Astrocyte (in vitro differentiated cells and primary cell): ENCODE results near the gene EPRS1. TPM values are rescaled to one million over a fixed set of nuclear protein-coding genes. Genes with fewer than 3 reads are reported as not detected.

Experiments used
- DNase-seq: peaks from one replicate; pipeline ENCODE4 v3.0.0-alpha.2; 2010; ENCODE audit warnings: low read depth
- FAIRE-seq: peaks from 2 replicates; lab custom pipeline; 2011; peaks lifted over from hg19 to GRCh38; lab: Jason Lieb, UNC
- H2AFZ ChIP-seq: 2 replicates; pipeline ENCODE4 v1.6.0; 2012; ENCODE audit warnings: low read depth, low read length, inconsistent platforms
- H3K27ac ChIP-seq: 2 replicates; pipeline ENCODE4 v1.5.1; 2011; ENCODE audit warnings: low read depth, low read length, inconsistent platforms
- H3K27me3 ChIP-seq: 2 replicates; pipeline ENCODE4 v1.6.0; 2011; ENCODE audit warnings: low read length, inconsistent platforms; ENCODE audit not compliant: insufficient read depth
- H3K36me3 ChIP-seq: 2 replicates; pipeline ENCODE4 v1.5.1; 2011; ENCODE audit warnings: low read length, inconsistent platforms; ENCODE audit not compliant: insufficient read depth
- H3K4me1 ChIP-seq: 2 replicates; pipeline ENCODE4 v1.5.1; 2011; ENCODE audit warnings: low read length, inconsistent platforms; ENCODE audit not compliant: insufficient read depth
- H3K4me2 ChIP-seq: 2 replicates; pipeline ENCODE4 v1.6.0; 2012; ENCODE audit warnings: low read length, inconsistent platforms
- H3K4me3 ChIP-seq: 2 replicates; pipeline ENCODE4 v1.5.1; 2011; ENCODE audit warnings: low read depth, mild to moderate bottlenecking, low read length, inconsistent platforms; ENCODE audit not compliant: insufficient read depth
- H3K79me2 ChIP-seq: 2 replicates; pipeline ENCODE4 v1.6.0; 2012; ENCODE audit warnings: mild to moderate bottlenecking, low read length, inconsistent platforms; ENCODE audit not compliant: insufficient read depth
- H3K9ac ChIP-seq: 2 replicates; pipeline ENCODE4 v1.6.0; 2012; ENCODE audit warnings: mild to moderate bottlenecking, low read length, inconsistent platforms
- H3K9me3 ChIP-seq: 2 replicates; pipeline ENCODE4 v1.5.1; 2012; ENCODE audit warnings: low read depth, mild to moderate bottlenecking, low read length, inconsistent platforms; ENCODE audit not compliant: insufficient read depth
- H4K20me1 ChIP-seq: 2 replicates; pipeline ENCODE4 v1.6.0; 2012; ENCODE audit warnings: low read length, inconsistent platforms; ENCODE audit not compliant: insufficient read depth
- H3K27ac Mint-ChIP-seq: one replicate; pipeline ENCODE4 v1.8.0; 2021; ENCODE audit warnings: mild to moderate bottlenecking, mixed read lengths; ENCODE audit not compliant: unreplicated experiment
- H3K27me3 Mint-ChIP-seq: one replicate; pipeline ENCODE4 v1.8.0; 2021; ENCODE audit warnings: low read depth, mixed read lengths; ENCODE audit not compliant: unreplicated experiment
- H3K36me3 Mint-ChIP-seq: one replicate; pipeline ENCODE4 v1.8.0; 2021; ENCODE audit warnings: low read depth, mixed read lengths; ENCODE audit not compliant: unreplicated experiment
- H3K4me1 Mint-ChIP-seq: one replicate; pipeline ENCODE4 v1.8.0; 2021; ENCODE audit warnings: low read depth, mixed read lengths; ENCODE audit not compliant: unreplicated experiment
- H3K4me3 Mint-ChIP-seq: one replicate; pipeline ENCODE4 v1.8.0; 2021; ENCODE audit warnings: mild to moderate bottlenecking, moderate library complexity, mixed read lengths; ENCODE audit not compliant: unreplicated experiment
- H3K9me3 Mint-ChIP-seq: one replicate; pipeline ENCODE4 v1.8.0; 2021; ENCODE audit warnings: mild to moderate bottlenecking, mixed read lengths; ENCODE audit not compliant: unreplicated experiment
- EZH2 ChIP-seq: IDR thresholded peaks from 2 replicates; pipeline ENCODE4 v1.6.1; 2012; ENCODE audit warnings: mild to moderate bottlenecking, low read length, inconsistent platforms; ENCODE audit not compliant: insufficient read depth
- total RNA-seq: library from RNA; stranded (reverse); gene quantifications from 2 replicates; pipeline ENCODE4 v1.2.1, GENCODE V29; 2021
- TF ChIP-seq, protein P1 (sequence below): IDR thresholded peaks from 2 replicates; pipeline ENCODE4 v1.5.1; 2011; ENCODE audit warnings: low read depth, mild to moderate bottlenecking, inconsistent platforms, low read length, moderate library complexity; ENCODE audit not compliant: insufficient read depth

EPRS1 gene
- total RNA-seq, 1 donor from 2014 or later, result 159 TPM

DNA sequence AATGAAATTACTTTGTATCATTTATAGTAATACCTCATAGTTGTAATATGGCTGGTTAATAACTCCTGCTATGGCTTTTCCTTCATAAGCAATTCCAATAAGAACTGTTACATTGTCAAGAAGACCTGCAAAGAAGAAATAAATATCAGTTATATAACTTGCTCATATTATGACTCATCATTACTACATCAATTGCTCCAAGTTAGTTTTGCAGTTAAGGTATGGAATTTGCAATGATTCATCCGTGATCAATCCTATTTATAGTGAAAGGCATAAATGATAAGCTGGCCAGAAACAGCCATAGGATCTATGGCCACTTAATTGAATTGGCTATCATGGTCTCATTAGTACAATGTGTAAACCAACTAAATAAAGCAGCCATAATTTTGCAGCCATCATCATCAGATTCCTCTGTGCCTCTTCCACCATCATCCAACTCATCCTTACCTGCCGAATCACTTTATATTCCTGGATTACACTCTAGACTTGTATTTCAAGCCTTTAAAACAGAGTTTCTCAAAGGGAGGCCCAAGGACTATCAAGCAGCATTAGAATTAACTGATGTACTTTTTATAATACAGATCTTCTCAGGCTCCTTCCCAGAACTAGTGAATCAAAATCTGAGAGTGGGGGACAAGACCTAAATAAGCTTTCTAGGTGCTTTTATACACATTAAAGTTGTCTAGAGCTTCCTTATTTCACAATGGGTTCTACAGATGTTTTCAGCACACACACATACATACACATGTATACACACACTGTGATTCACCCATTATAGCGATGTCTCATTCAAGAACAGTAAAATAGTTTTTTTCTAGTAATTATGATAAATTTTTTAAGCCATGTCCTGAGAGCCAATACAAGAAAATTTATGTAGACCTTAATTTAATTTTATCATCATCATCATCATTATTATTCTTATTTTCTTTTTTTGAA lies 21.2 kb upstream of the EPRS1 start:
- no peaks in the 10 kb centered on the region for H3K4me1 Mint-ChIP-seq

GRCh38 chr1:220062629-220063028 lies 16.3 kb upstream of the EPRS1 start:
- Mint-ChIP-seq H3K4me1 (no peaks in the 10 kb centered on the region), H3K4me3 (no peak overlapping the region), H3K9me3 (no peaks in the 10 kb centered on the region), H3K27me3 (no peaks in the 10 kb centered on the region), H3K27ac (no peak overlapping the region), H3K36me3 (peaks cover 7% of the 10 kb centered on the region)
- no peak for FAIRE-seq
- Histone ChIP-seq H4K20me1 (no peaks in the 10 kb centered on the region), H3K9ac (no peak overlapping the region), H3K27me3 (no peaks in the 10 kb centered on the region), H2AFZ (no peak overlapping the region), H3K36me3 (peaks cover 20% of the 10 kb centered on the region), H3K27ac (no peak overlapping the region), H3K4me3 (no peak overlapping the region), H3K4me1 (peaks cover 1% of the 10 kb centered on the region), H3K9me3 (no peaks in the 10 kb centered on the region), H3K79me2 (no peaks in the 10 kb centered on the region), H3K4me2 (no peak overlapping the region)
- DNase-seq, result no peak
- TF ChIP-seq EZH2, result no peak
- TF ChIP-seq, protein P1, sequence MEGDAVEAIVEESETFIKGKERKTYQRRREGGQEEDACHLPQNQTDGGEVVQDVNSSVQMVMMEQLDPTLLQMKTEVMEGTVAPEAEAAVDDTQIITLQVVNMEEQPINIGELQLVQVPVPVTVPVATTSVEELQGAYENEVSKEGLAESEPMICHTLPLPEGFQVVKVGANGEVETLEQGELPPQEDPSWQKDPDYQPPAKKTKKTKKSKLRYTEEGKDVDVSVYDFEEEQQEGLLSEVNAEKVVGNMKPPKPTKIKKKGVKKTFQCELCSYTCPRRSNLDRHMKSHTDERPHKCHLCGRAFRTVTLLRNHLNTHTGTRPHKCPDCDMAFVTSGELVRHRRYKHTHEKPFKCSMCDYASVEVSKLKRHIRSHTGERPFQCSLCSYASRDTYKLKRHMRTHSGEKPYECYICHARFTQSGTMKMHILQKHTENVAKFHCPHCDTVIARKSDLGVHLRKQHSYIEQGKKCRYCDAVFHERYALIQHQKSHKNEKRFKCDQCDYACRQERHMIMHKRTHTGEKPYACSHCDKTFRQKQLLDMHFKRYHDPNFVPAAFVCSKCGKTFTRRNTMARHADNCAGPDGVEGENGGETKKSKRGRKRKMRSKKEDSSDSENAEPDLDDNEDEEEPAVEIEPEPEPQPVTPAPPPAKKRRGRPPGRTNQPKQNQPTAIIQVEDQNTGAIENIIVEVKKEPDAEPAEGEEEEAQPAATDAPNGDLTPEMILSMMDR, result no peak

More for the DNA sequence above, 21.2 kb upstream of the EPRS1 start:
- Histone ChIP-seq H3K4me1 (peaks cover 4% of the 10 kb centered on the region), H3K36me3 (peaks cover 19% of the 10 kb centered on the region), H3K79me2 (no peaks in the 10 kb centered on the region), H2AFZ (no peak overlapping the region), H3K4me2 (no peak overlapping the region), H3K4me3 (no peak overlapping the region), H3K9ac (no peak overlapping the region), H4K20me1 (no peaks in the 10 kb centered on the region), H3K27me3 (no peaks in the 10 kb centered on the region), H3K27ac (no peak overlapping the region), H3K9me3 (no peaks in the 10 kb centered on the region)
- no peaks in the 10 kb centered on the region for H3K27me3 Mint-ChIP-seq
- H3K9me3 Mint-ChIP-seq, result no peaks in the 10 kb centered on the region
- peaks cover 5% of the 10 kb centered on the region for H3K36me3 Mint-ChIP-seq
- H3K27ac Mint-ChIP-seq, result no peak overlapping the region
- FAIRE-seq, result no peak
- H3K4me3 Mint-ChIP-seq, result no peak overlapping the region
- TF ChIP-seq, protein P1, result no peak
- TF ChIP-seq EZH2, result no peak
- DNase-seq, result no peak

DNA sequence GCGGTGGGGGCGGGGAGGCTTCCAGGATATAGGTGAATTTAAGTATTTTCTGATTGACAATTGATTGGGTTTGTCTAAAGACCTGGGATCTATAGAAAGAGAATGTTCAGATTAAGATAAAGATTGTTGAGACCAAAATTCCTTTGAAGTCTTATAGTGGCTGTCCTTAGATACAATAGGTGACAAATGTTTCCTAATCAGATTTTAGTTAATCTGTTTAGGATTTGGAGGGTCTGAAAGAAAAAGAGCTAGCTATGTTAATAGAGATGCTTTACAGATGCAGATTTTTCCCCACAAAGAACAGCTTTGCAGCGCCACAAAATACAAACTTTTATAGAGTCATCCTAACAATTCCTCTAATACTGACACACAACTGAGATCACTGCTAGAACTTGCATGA lies 14.6 kb upstream of the EPRS1 start:
- H3K36me3 Mint-ChIP-seq, result peaks cover 11% of the 10 kb centered on the region
- no peaks in the 10 kb centered on the region for H3K27me3 Mint-ChIP-seq
- H3K4me1 ChIP-seq, result no peaks in the 10 kb centered on the region
- no peaks in the 10 kb centered on the region for H3K27me3 ChIP-seq
- H2AFZ ChIP-seq, result no peak overlapping the region
- no peak overlapping the region for H3K4me2 ChIP-seq
- no peaks in the 10 kb centered on the region for H3K9me3 Mint-ChIP-seq
- no peak overlapping the region for H3K27ac ChIP-seq
- no peaks in the 10 kb centered on the region for H3K4me1 Mint-ChIP-seq
- H3K27ac Mint-ChIP-seq, result no peak overlapping the region
- H3K36me3 ChIP-seq, result peaks cover 20% of the 10 kb centered on the region
- H3K9ac ChIP-seq, result no peak overlapping the region
- no peaks in the 10 kb centered on the region for H3K9me3 ChIP-seq
- H4K20me1 ChIP-seq, result no peaks in the 10 kb centered on the region
- no peak overlapping the region for H3K4me3 Mint-ChIP-seq
- DNase-seq (no peak), FAIRE-seq (no peak)
- no peaks in the 10 kb centered on the region for H3K79me2 ChIP-seq
- no peak overlapping the region for H3K4me3 ChIP-seq
- TF ChIP-seq, protein P1, result no peak
- no peak for TF ChIP-seq EZH2
